WTC11 (cell line): Measurements from ENCODE around the gene EIF4B. TPM values are rescaled to one million over a fixed set of nuclear protein-coding genes. Genes with fewer than 3 reads are reported as not detected.

Experiments
- ATAC-seq: fragments of 200-7000 bp; cut with Tn5 transposase; 2 replicates; pipeline ENCODE4 v1.10.0; 2021; ENCODE audit warnings: mild to moderate bottlenecking, moderate library complexity
- CTCF ChIA-PET: fragments of 300-600 bp; sonication (Branson Sonifier 250); formaldehyde crosslinking; loops from one replicate; lab custom pipeline; 2021; ENCODE audit warnings: antibody characterized with exemption; lab: Charles Lee
- POLR2A ChIA-PET: fragments of 350-600 bp; sonication (Branson Sonifier 250); formaldehyde crosslinking; loops from one replicate; lab custom pipeline; 2021; ENCODE audit warnings: antibody characterized with exemption; lab: Charles Lee
- DNase-seq: peaks from one replicate; pipeline ENCODE4 v3.0.0; 2021; ENCODE audit warnings: low spot score
- H3K27ac Mint-ChIP-seq: 2 replicates; pipeline ENCODE4 v1.8.0; 2021; ENCODE audit warnings: mixed read lengths
- H3K27me3 Mint-ChIP-seq: 2 replicates; pipeline ENCODE4 v1.8.0; 2021; ENCODE audit warnings: low read depth, mild to moderate bottlenecking, moderate library complexity, mixed read lengths
- H3K36me3 Mint-ChIP-seq: 2 replicates; pipeline ENCODE4 v1.8.0; 2021; ENCODE audit warnings: mixed read lengths
- H3K4me1 Mint-ChIP-seq: 2 replicates; pipeline ENCODE4 v1.8.0; 2022; ENCODE audit warnings: mixed read lengths
- H3K4me3 Mint-ChIP-seq: 2 replicates; pipeline ENCODE4 v1.8.0; 2021; ENCODE audit warnings: mild to moderate bottlenecking, moderate library complexity, mixed read lengths
- H3K9me3 Mint-ChIP-seq: 2 replicates; pipeline ENCODE4 v1.8.0; 2021; ENCODE audit warnings: mixed read lengths
- ATF1 ChIP-seq: sonication (generic); formaldehyde crosslinking; IDR thresholded peaks from 2 replicates; pipeline ENCODE4 v1.8.1; 2023; ENCODE audit warnings: mild to moderate bottlenecking, moderate library complexity, missing genetic modification reagents
- MXD4 ChIP-seq: fragments of 250-450 bp; sonication (Bioruptor Pico); IDR thresholded peaks from 2 replicates; pipeline ENCODE4 v1.8.0; 2021; ENCODE audit warnings: mild to moderate bottlenecking, moderate library complexity, borderline replicate concordance
- RORB ChIP-seq: fragments of 250-450 bp; sonication (Bioruptor Pico); IDR thresholded peaks from 2 replicates; pipeline ENCODE4 v1.9.0; 2021; ENCODE audit warnings: mild to moderate bottlenecking
- TCF7 ChIP-seq: sonication (generic); formaldehyde crosslinking; IDR thresholded peaks from 2 replicates; pipeline ENCODE4 v1.8.0; 2022; ENCODE audit warnings: mild to moderate bottlenecking, low read depth, missing genetic modification reagents, moderate library complexity
- ZNF121 ChIP-seq: sonication (generic); formaldehyde crosslinking; IDR thresholded peaks from 2 replicates; pipeline ENCODE4 v1.8.0; 2023; ENCODE audit warnings: missing genetic modification reagents
- total RNA-seq: library from RNA; stranded (reverse); gene quantifications from 3 replicates; pipeline ENCODE4 v1.2.3, GENCODE V29; 2021
- TF ChIP-seq, protein P1 (sequence below): sonication (generic); formaldehyde crosslinking; IDR thresholded peaks from 2 replicates; pipeline ENCODE4 v1.8.0; 2023; ENCODE audit warnings: missing genetic modification reagents, mild to moderate bottlenecking, borderline replicate concordance
- TF ChIP-seq, protein P2 (sequence below): fragments of 250-450 bp; sonication (Bioruptor Pico); IDR thresholded peaks from 2 replicates; pipeline ENCODE4 v1.9.0; 2021; ENCODE audit warnings: mild to moderate bottlenecking
- TF ChIP-seq, protein P3 (sequence below): sonication (generic); formaldehyde crosslinking; IDR thresholded peaks from 2 replicates; pipeline ENCODE4 v1.8.1; 2023; ENCODE audit warnings: mild to moderate bottlenecking, missing genetic modification reagents, borderline replicate concordance
- TF ChIP-seq, protein P4 (sequence below): sonication (generic); formaldehyde crosslinking; IDR thresholded peaks from 2 replicates; pipeline ENCODE4 v1.8.0; 2022; ENCODE audit warnings: missing genetic modification reagents

Gene EIF4B
- total RNA-seq, 1 experiment from 2014 or later, result 730 TPM

DNA sequence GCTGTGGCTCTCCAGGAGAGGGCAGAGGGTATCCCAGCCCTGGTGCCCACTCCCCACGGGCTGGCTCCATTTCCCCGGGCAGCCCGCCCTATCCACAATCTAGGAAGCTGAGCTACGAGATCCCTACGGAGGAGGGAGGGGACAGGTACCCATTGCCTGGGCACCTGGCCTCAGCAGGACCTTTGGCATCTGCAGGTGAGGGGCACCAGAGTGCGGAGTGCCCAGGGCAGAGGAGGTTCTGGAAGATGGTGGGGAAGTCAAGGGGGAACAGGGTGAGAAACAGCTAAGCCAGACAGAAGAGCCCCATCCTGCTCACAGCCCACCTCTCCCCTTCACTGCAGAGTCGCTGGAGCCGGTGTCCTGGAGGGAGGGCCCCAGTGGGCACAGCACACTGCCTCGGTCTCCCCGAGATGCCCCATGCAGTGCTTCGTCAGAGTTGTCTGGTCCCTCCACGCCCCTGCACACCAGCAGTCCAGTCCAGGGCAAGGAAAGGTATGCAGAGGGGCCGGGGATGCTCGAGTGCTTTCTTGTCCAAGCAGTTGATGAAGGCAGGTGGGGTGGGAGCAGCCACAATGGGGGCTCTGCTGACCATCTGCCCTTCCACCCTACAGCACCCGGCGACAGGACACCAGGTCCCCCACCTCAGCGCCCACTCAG, 53.9 kb downstream of the EIF4B start (continued):
- TF ChIP-seq, protein P1, sequence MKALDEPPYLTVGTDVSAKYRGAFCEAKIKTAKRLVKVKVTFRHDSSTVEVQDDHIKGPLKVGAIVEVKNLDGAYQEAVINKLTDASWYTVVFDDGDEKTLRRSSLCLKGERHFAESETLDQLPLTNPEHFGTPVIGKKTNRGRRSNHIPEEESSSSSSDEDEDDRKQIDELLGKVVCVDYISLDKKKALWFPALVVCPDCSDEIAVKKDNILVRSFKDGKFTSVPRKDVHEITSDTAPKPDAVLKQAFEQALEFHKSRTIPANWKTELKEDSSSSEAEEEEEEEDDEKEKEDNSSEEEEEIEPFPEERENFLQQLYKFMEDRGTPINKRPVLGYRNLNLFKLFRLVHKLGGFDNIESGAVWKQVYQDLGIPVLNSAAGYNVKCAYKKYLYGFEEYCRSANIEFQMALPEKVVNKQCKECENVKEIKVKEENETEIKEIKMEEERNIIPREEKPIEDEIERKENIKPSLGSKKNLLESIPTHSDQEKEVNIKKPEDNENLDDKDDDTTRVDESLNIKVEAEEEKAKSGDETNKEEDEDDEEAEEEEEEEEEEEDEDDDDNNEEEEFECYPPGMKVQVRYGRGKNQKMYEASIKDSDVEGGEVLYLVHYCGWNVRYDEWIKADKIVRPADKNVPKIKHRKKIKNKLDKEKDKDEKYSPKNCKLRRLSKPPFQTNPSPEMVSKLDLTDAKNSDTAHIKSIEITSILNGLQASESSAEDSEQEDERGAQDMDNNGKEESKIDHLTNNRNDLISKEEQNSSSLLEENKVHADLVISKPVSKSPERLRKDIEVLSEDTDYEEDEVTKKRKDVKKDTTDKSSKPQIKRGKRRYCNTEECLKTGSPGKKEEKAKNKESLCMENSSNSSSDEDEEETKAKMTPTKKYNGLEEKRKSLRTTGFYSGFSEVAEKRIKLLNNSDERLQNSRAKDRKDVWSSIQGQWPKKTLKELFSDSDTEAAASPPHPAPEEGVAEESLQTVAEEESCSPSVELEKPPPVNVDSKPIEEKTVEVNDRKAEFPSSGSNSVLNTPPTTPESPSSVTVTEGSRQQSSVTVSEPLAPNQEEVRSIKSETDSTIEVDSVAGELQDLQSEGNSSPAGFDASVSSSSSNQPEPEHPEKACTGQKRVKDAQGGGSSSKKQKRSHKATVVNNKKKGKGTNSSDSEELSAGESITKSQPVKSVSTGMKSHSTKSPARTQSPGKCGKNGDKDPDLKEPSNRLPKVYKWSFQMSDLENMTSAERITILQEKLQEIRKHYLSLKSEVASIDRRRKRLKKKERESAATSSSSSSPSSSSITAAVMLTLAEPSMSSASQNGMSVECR (CRISPR knock-in tag), result no peak

DNA sequence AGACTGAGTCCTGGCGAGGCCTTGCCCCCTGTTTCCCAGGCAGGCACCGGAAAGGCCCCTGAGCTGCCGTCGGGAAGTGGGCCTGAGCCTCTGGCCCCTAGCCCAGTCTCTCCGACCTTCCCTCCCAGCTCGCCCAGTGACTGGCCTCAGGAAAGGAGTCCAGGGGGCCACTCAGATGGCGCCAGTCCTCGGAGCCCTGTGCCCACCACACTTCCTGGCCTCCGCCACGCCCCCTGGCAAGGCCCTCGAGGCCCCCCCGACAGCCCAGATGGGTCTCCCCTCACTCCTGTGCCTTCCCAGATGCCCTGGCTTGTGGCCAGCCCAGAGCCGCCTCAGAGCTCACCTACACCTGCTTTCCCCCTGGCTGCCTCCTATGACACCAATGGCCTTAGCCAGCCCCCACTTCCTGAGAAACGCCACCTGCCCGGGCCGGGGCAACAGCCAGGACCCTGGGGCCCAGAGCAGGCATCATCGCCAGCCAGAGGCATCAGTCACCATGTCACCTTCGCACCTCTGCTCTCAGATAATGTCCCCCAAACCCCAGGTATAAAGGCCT, 54.5 kb downstream of the EIF4B start:
- Mint-ChIP-seq H3K36me3 (no peaks in the 10 kb centered on the region), H3K9me3 (no peaks in the 10 kb centered on the region), H3K4me3 (no peak overlapping the region), H3K4me1 (peaks cover 7% of the 10 kb centered on the region), H3K27ac (no peak overlapping the region), H3K27me3 (peaks cover 65% of the 10 kb centered on the region)
- POLR2A ChIA-PET, result no interaction called here
- DNase-seq, result no peak
- no peak for ATAC-seq
- CTCF ChIA-PET, result interaction anchor here (0.9 to 11.2 kb wide), 9 partner anchors 11 to 153 kb away, joined by 4 to 474 read pairs (median 14); partner anchors contain the start of genes IGFBP6, SOAT2, SPRYD3 and TNS2
- TF ChIP-seq MXD4 (CRISPR knock-in tag), result no peak

DNA sequence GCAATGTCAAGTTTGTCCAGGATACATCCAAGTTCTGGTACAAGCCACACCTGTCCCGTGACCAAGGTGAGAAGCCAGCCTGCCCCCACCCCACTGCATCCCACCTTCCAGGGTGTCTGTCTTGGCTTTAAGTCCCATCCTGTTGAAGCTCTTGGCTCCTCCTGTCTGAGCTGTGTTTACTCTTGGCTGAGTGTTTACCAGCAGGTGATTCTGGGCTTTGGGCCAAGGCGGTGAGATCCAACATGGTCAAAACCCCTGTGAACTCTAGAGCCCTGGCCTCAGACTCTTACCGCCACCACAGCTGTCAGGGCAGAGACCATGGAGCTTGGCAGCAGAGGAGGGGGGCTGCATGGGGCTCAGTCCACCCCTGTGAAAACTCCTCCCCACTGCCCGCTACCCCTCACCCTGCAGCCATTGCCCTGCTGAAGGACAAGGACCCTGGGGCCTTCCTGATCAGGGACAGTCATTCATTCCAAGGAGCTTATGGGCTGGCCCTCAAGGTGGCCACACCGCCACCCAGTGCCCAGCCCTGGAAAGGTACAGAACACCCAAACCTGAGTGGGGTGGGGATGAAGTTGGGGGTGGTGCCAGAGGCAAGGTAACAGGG, 55.3 kb downstream of the EIF4B start:
- POLR2A ChIA-PET, result interaction anchor here (1.3 kb wide), 1 partner anchor 17 kb away, joined by 3 read pairs; the partner anchor contains the start of gene SPRYD3
- peak; percentile 76 for ATAC-seq
- Mint-ChIP-seq H3K4me1 (peaks cover 7% of the 10 kb centered on the region), H3K9me3 (no peaks in the 10 kb centered on the region), H3K36me3 (no peaks in the 10 kb centered on the region), H3K4me3 (no peak overlapping the region), H3K27me3 (peaks cover 58% of the 10 kb centered on the region), H3K27ac (no peak overlapping the region)
- DNase-seq, result peak; percentile 57
- TF ChIP-seq ZNF121 (CRISPR knock-in tag) (0 out of 2 replicates have a peak, but pooled peaks have one; percentile 54), TCF7 (CRISPR knock-in tag) (no peak)
- CTCF ChIA-PET, result interaction anchor here (0.7 to 11.2 kb wide), 19 partner anchors 6 to 260 kb away, joined by 3 to 474 read pairs (median 6); partner anchors contain the start of genes AAAS, IGFBP6, PFDN5 and SOAT2

DNA sequence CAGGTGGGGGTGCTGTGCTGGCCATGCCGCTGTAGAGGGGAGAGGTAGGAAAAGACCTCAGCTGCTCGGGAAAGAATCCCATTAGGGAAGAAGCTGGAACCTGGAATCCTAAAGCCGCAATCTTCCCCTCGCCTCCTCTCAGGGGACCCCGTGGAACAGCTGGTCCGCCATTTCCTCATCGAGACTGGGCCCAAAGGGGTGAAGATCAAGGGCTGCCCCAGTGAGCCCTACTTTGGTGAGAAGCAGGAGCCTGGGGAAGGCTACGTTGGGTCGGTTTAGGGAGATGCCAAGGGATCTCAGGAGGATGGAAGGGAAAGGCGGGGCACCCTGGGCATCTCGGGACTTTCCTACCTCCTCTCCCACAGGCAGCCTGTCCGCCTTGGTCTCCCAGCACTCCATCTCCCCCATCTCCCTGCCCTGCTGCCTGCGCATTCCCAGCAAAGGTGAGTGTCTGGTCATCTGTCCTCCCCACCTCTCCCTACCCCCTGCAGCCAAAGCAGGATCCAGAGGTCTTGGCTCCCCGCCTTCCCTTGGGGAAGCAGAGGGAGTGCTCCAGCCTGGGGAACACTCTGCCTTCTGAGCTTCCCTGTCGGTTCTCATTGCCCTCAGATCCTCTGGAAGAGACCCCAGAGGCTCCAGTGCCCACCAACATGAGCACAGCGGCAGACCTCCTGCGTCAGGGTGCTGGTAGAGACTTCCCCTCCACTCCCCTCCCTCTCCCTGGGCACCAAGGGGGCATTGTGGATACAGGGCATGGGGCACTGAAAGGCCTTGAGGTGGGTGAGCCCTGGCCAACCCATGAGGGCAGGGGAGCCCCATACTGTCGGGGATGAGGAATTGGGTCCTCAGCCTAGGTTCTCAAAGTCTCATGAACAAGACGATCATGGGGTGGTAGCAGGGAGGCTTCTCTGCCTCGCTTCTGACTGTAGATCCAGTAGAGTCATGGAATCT, 56.0 kb downstream of the EIF4B start:
- Mint-ChIP-seq H3K4me3 (no peak overlapping the region), H3K36me3 (no peaks in the 10 kb centered on the region), H3K27ac (no peak overlapping the region), H3K27me3 (peaks cover 50% of the 10 kb centered on the region), H3K4me1 (peaks cover 7% of the 10 kb centered on the region), H3K9me3 (no peaks in the 10 kb centered on the region)
- POLR2A ChIA-PET, result interaction anchor here (1.3 kb wide), 1 partner anchor 17 kb away, joined by 3 read pairs; the partner anchor contains the start of gene SPRYD3
- CTCF ChIA-PET, result interaction anchor here (0.7 to 11.2 kb wide), 20 partner anchors 7 to 259 kb away, joined by 3 to 474 read pairs (median 6); partner anchors contain the start of genes AAAS, IGFBP6, PFDN5 and SOAT2
- DNase-seq (no peak), ATAC-seq (no peak)
- TF ChIP-seq, protein P2, sequence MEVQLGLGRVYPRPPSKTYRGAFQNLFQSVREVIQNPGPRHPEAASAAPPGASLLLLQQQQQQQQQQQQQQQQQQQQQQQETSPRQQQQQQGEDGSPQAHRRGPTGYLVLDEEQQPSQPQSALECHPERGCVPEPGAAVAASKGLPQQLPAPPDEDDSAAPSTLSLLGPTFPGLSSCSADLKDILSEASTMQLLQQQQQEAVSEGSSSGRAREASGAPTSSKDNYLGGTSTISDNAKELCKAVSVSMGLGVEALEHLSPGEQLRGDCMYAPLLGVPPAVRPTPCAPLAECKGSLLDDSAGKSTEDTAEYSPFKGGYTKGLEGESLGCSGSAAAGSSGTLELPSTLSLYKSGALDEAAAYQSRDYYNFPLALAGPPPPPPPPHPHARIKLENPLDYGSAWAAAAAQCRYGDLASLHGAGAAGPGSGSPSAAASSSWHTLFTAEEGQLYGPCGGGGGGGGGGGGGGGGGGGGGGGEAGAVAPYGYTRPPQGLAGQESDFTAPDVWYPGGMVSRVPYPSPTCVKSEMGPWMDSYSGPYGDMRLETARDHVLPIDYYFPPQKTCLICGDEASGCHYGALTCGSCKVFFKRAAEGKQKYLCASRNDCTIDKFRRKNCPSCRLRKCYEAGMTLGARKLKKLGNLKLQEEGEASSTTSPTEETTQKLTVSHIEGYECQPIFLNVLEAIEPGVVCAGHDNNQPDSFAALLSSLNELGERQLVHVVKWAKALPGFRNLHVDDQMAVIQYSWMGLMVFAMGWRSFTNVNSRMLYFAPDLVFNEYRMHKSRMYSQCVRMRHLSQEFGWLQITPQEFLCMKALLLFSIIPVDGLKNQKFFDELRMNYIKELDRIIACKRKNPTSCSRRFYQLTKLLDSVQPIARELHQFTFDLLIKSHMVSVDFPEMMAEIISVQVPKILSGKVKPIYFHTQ (CRISPR knock-in tag), result no peak
- TF ChIP-seq RORB (CRISPR knock-in tag) (no peak), ATF1 (CRISPR knock-in tag) (no peak)
- TF ChIP-seq, protein P3, sequence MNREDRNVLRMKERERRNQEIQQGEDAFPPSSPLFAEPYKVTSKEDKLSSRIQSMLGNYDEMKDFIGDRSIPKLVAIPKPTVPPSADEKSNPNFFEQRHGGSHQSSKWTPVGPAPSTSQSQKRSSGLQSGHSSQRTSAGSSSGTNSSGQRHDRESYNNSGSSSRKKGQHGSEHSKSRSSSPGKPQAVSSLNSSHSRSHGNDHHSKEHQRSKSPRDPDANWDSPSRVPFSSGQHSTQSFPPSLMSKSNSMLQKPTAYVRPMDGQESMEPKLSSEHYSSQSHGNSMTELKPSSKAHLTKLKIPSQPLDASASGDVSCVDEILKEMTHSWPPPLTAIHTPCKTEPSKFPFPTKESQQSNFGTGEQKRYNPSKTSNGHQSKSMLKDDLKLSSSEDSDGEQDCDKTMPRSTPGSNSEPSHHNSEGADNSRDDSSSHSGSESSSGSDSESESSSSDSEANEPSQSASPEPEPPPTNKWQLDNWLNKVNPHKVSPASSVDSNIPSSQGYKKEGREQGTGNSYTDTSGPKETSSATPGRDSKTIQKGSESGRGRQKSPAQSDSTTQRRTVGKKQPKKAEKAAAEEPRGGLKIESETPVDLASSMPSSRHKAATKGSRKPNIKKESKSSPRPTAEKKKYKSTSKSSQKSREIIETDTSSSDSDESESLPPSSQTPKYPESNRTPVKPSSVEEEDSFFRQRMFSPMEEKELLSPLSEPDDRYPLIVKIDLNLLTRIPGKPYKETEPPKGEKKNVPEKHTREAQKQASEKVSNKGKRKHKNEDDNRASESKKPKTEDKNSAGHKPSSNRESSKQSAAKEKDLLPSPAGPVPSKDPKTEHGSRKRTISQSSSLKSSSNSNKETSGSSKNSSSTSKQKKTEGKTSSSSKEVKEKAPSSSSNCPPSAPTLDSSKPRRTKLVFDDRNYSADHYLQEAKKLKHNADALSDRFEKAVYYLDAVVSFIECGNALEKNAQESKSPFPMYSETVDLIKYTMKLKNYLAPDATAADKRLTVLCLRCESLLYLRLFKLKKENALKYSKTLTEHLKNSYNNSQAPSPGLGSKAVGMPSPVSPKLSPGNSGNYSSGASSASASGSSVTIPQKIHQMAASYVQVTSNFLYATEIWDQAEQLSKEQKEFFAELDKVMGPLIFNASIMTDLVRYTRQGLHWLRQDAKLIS (CRISPR knock-in tag), result no peak
- TF ChIP-seq, protein P4, sequence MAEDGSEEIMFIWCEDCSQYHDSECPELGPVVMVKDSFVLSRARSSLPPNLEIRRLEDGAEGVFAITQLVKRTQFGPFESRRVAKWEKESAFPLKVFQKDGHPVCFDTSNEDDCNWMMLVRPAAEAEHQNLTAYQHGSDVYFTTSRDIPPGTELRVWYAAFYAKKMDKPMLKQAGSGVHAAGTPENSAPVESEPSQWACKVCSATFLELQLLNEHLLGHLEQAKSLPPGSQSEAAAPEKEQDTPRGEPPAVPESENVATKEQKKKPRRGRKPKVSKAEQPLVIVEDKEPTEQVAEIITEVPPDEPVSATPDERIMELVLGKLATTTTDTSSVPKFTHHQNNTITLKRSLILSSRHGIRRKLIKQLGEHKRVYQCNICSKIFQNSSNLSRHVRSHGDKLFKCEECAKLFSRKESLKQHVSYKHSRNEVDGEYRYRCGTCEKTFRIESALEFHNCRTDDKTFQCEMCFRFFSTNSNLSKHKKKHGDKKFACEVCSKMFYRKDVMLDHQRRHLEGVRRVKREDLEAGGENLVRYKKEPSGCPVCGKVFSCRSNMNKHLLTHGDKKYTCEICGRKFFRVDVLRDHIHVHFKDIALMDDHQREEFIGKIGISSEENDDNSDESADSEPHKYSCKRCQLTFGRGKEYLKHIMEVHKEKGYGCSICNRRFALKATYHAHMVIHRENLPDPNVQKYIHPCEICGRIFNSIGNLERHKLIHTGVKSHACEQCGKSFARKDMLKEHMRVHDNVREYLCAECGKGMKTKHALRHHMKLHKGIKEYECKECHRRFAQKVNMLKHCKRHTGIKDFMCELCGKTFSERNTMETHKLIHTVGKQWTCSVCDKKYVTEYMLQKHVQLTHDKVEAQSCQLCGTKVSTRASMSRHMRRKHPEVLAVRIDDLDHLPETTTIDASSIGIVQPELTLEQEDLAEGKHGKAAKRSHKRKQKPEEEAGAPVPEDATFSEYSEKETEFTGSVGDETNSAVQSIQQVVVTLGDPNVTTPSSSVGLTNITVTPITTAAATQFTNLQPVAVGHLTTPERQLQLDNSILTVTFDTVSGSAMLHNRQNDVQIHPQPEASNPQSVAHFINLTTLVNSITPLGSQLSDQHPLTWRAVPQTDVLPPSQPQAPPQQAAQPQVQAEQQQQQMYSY (CRISPR knock-in tag), result no peak
